Skeletal muscle cell (primary cell): ENCODE results near the gene HAGHL.

Experiments
- DNase-seq: peaks from one replicate; pipeline ENCODE4 v3.0.0-alpha.2; 2010; ENCODE audit warnings: low read depth
- H3K4me3 ChIP-seq: 2 replicates; pipeline ENCODE4 v1.5.1; 2011; ENCODE audit warnings: low read depth, mild to moderate bottlenecking, control low read depth, low read length, moderate library complexity

HAGHL gene

GRCh38 chr16:726438-727290 is at the start of gene HAGHL, which contains the start of gene CCDC78:
HAGHL (plus strand) TSS chr16:727106; CDS start chr16:727510, 404 bp downstream.
CCDC78 (minus strand) TSS chr16:726443; CDS start chr16:726367, 76 bp downstream.
- peak within 1 kb of the TSS; percentile 81 for H3K4me3 ChIP-seq
- DNase-seq, result no peak

GRCh38 chr16:677316-678190 is 49.4 kb upstream of the HAGHL start:
- H3K4me3 ChIP-seq, result no peak overlapping the region
- DNase-seq, result no peak

- DNase-seq, result no peak
- no peak overlapping the region for H3K4me3 ChIP-seq
Measured at GRCh38 chr16:678209-678857, 48.6 kb upstream of the HAGHL start.

GRCh38 chr16:678858-679813 is 47.8 kb upstream of the HAGHL start:
- H3K4me3 ChIP-seq, result peak overlapping the region; percentile 56
- no peak for DNase-seq

- no peak for DNase-seq
- H3K4me3 ChIP-seq, result peak within 1 kb of the TSS; percentile 86
Measured at GRCh38 chr16:679814-680624, 46.9 kb upstream of the HAGHL start, which contains the start of gene STUB1. STUB1 (plus strand) TSS chr16:680410; CDS start chr16:680526, 116 bp downstream.

- no peak for DNase-seq
- peak overlapping the region; percentile 86 for H3K4me3 ChIP-seq
Measured at GRCh38 chr16:680625-680945, 46.3 kb upstream of the HAGHL start.

GRCh38 chr16:680967-681745 is 45.8 kb upstream of the HAGHL start:
- DNase-seq, result no peak
- peak overlapping the region; percentile 86 for H3K4me3 ChIP-seq

- peak overlapping the region; percentile 86 for H3K4me3 ChIP-seq
- DNase-seq, result no peak
Measured at GRCh38 chr16:681746-682427, 45.0 kb upstream of the HAGHL start.

GRCh38 chr16:682493-683395 is 44.2 kb upstream of the HAGHL start:
- peak overlapping the region; percentile 68 for H3K4me3 ChIP-seq

GRCh38 chr16:683396-684070 is 43.4 kb upstream of the HAGHL start:
- H3K4me3 ChIP-seq, result peak overlapping the region; percentile 68
- no peak for DNase-seq

More at GRCh38 chr16:682493-683395, 44.2 kb upstream of the HAGHL start:
- DNase-seq, result no peak

GRCh38 chr16:684071-684794 is 42.7 kb upstream of the HAGHL start, which contains the start of gene JMJD8:
JMJD8 (minus strand) TSS chr16:684334; CDS start chr16:684319, 15 bp downstream.
- H3K4me3 ChIP-seq, result peak within 1 kb of the TSS; percentile 68
- DNase-seq, result peak; percentile 79

- H3K4me3 ChIP-seq, result no peak overlapping the region
- DNase-seq, result no peak
Measured at GRCh38 chr16:684961-685696, 41.8 kb upstream of the HAGHL start.

- DNase-seq, result no peak
- H3K4me3 ChIP-seq, result no peak overlapping the region
Measured at GRCh38 chr16:685967-686366, 40.9 kb upstream of the HAGHL start.
